Thoracic aorta (tissue), 2 donors: Measurements from ENCODE around the gene C3orf49. TPM values are rescaled to one million over a fixed set of nuclear protein-coding genes. Genes with fewer than 3 reads are reported as not detected.

Experiments
- ATAC-seq: fragments of 150-250 bp; one replicate; pipeline ENCODE4 v1.8.0; 2017; ENCODE audit warnings: low read depth; ENCODE audit not compliant: insufficient number of reproducible peaks, low FRiP score
- DNase-seq: peaks from one replicate; pipeline ENCODE4 v3.0.0-alpha.2; 2020; ENCODE audit warnings: low spot score
- H3K27ac ChIP-seq, 2 donors: fragments of 200-600 bp; sonication (generic); 1 replicate in 1 of 2; 2 replicates in 1 of 2; pipeline ENCODE4 v1.5.1; 2016; ENCODE audit warnings: mild to moderate bottlenecking in 2 of 2, moderate library complexity in 2 of 2
- H3K27me3 ChIP-seq: fragments of 200-600 bp; sonication (generic); replicated peaks from 2 replicates; pipeline ENCODE4 v1.6.0; 2016; ENCODE audit warnings: mild to moderate bottlenecking; ENCODE audit not compliant: insufficient read depth
- H3K36me3 ChIP-seq: fragments of 200-600 bp; sonication (generic); one replicate; pipeline ENCODE4 v1.5.1; 2016
- H3K4me1 ChIP-seq, 2 donors: fragments of 200-600 bp; sonication (generic); 1 replicate in 1 of 2; 2 replicates in 1 of 2; pipeline versions ENCODE4 v1.5.1 to v1.6.0; 2016; ENCODE audit warnings: low read depth in 2 of 2, mild to moderate bottlenecking in 1 of 2; ENCODE audit not compliant: control insufficient read depth in 1 of 2
- H3K4me3 ChIP-seq: fragments of 200-600 bp; sonication (generic); 2 replicates; pipeline ENCODE4 v1.5.1; 2016; ENCODE audit warnings: mild to moderate bottlenecking
- H3K9me3 ChIP-seq: fragments of 200-600 bp; sonication (generic); 2 replicates; pipeline ENCODE4 v1.5.1; 2016
- CTCF ChIP-seq: fragments of 200-600 bp; sonication (generic); IDR thresholded peaks from one replicate; pipeline ENCODE4 v1.5.1; 2019; ENCODE audit warnings: antibody characterized with exemption
- total RNA-seq, 2 donors: library from RNA; depleted of rRNA; stranded (reverse); fragments of >200 nt; gene quantifications; one replicate each; pipeline versions ENCODE4 v1.1.0 to v1.2.3, GENCODE V29; 2016

Gene C3orf49
- total RNA-seq, 2 donors from 2014 or later = not detected

- Histone ChIP-seq H3K4me1 (no peaks in the 10 kb centered on the region), H3K27ac (no peak overlapping the region), H3K27me3 (no peaks in the 10 kb centered on the region), H3K36me3 (no peaks in the 10 kb centered on the region), H3K9me3 (no peaks in the 10 kb centered on the region), H3K4me3 (no peak overlapping the region)
- ATAC-seq = no peak
- DNase-seq = no peak
- TF ChIP-seq CTCF = no peak
Observed at GRCh38 chr3:63798544-63798943, 20.6 kb upstream of the C3orf49 start.

GRCh38 chr3:63798949-63799348, 20.1 kb upstream of the C3orf49 start:
- Histone ChIP-seq H3K9me3 (no peaks in the 10 kb centered on the region), H3K4me1 (no peaks in the 10 kb centered on the region), H3K4me3 (no peak overlapping the region), H3K27me3 (no peaks in the 10 kb centered on the region), H3K27ac (no peak overlapping the region), H3K36me3 (no peaks in the 10 kb centered on the region)
- ATAC-seq (no peak), DNase-seq (no peak)
- TF ChIP-seq CTCF = no peak

- TF ChIP-seq CTCF = no peak
- Histone ChIP-seq H3K9me3 (no peaks in the 10 kb centered on the region), H3K36me3 (no peaks in the 10 kb centered on the region), H3K27me3 (no peaks in the 10 kb centered on the region), H3K4me3 (no peak overlapping the region), H3K4me1 (no peaks in the 10 kb centered on the region), H3K27ac (no peak overlapping the region)
- ATAC-seq (no peak), DNase-seq (no peak)
Observed at GRCh38 chr3:63800097-63800496, 19.0 kb upstream of the C3orf49 start.

GRCh38 chr3:63803911-63804310, 15.2 kb upstream of the C3orf49 start:
- DNase-seq = no peak
- ATAC-seq = no peak
- no peak for TF ChIP-seq CTCF
- H3K27me3 ChIP-seq = no peaks in the 10 kb centered on the region
- no peaks in the 10 kb centered on the region for H3K9me3 ChIP-seq
- no peak overlapping the region for H3K4me3 ChIP-seq
- no peaks in the 10 kb centered on the region for H3K4me1 ChIP-seq
- H3K36me3 ChIP-seq = no peaks in the 10 kb centered on the region
- no peak overlapping the region for H3K27ac ChIP-seq

GRCh38 chr3:63807961-63808565, 11.0 kb upstream of the C3orf49 start:
- no peak for ATAC-seq
- no peak overlapping the region for H3K4me3 ChIP-seq
- no peaks in the 10 kb centered on the region for H3K9me3 ChIP-seq
- H3K36me3 ChIP-seq = no peaks in the 10 kb centered on the region
- no peak for TF ChIP-seq CTCF
- H3K27ac ChIP-seq = no peak overlapping the region
- DNase-seq = no peak
- H3K4me1 ChIP-seq = no peaks in the 10 kb centered on the region
- no peaks in the 10 kb centered on the region for H3K27me3 ChIP-seq
